ENCODE results near the gene OR2A5.

The OR2A5 gene

DNA sequence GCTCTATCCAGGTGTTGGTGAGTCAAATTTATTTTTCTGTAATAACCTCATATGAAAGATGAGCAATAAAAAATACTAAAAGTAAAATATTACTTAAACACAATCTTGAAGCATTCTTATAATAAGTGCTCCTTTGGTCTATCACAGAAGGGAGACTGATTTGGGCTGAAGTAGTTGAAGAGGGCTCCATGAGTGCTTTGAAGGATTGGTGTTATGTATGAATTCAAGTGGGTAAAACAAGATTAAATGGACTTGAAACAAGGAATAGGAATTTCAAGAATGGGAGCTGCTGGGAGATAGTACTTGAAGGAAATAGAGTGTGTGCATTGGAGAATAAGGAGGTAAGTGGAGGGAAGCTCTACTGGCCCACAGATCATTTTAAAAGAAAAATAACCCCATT, 53.3 kb downstream of the OR2A5 start:
- H3K4me3 ChIP-seq (ENCODE audit: low read depth, low read length): no peak overlapping the region
- DNase-seq: no peak
- H3K27me3 ChIP-seq (ENCODE audit: insufficient read depth, low read depth, severe bottlenecking): no peaks in the 10 kb centered on the region
- TF ChIP-seq, protein P1, sequence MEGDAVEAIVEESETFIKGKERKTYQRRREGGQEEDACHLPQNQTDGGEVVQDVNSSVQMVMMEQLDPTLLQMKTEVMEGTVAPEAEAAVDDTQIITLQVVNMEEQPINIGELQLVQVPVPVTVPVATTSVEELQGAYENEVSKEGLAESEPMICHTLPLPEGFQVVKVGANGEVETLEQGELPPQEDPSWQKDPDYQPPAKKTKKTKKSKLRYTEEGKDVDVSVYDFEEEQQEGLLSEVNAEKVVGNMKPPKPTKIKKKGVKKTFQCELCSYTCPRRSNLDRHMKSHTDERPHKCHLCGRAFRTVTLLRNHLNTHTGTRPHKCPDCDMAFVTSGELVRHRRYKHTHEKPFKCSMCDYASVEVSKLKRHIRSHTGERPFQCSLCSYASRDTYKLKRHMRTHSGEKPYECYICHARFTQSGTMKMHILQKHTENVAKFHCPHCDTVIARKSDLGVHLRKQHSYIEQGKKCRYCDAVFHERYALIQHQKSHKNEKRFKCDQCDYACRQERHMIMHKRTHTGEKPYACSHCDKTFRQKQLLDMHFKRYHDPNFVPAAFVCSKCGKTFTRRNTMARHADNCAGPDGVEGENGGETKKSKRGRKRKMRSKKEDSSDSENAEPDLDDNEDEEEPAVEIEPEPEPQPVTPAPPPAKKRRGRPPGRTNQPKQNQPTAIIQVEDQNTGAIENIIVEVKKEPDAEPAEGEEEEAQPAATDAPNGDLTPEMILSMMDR (IDR thresholded peaks at IDR 0.05; ENCODE audit: low read depth, low read length): no peak
- H3K36me3 ChIP-seq: no peaks in the 10 kb centered on the region
- H3K9me3 ChIP-seq (ENCODE audit: severe bottlenecking): no peaks in the 10 kb centered on the region
- H3K27ac ChIP-seq: no peak overlapping the region

DNA sequence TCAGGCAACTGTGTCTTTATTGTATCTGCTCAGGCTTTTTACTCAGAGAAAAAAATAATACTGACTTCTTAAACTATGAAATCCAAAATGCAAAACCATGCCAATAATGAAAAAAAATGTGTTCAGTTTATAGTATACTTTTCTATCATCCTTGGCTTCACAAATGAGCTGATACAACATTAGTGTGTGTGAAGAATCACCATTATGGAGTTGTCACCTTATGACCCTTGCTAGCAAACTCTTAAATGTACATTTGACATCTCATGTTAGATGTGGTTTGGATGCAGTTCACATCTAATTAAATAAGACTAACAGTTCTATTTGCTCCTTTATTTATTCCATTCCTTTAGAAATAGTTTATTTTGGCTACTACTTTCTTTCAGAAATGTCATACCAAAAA, 56.5 kb downstream of the OR2A5 start:
- H3K27ac ChIP-seq: no peak overlapping the region
- H3K27me3 ChIP-seq (ENCODE audit: insufficient read depth, low read depth, severe bottlenecking): no peaks in the 10 kb centered on the region
- DNase-seq: no peak
- TF ChIP-seq, protein P1 (IDR thresholded peaks at IDR 0.05; ENCODE audit: low read depth, low read length): no peak
- H3K9me3 ChIP-seq (ENCODE audit: severe bottlenecking): no peaks in the 10 kb centered on the region
- H3K4me3 ChIP-seq (ENCODE audit: low read depth, low read length): no peak overlapping the region
- no peaks in the 10 kb centered on the region for H3K36me3 ChIP-seq

Measured in WERI-Rb-1 (cell line).